ENCODE measurements around the gene PHACTR3. TPM values are rescaled to one million over a fixed set of nuclear protein-coding genes. Genes with fewer than 3 reads are reported as not detected.

The PHACTR3 gene
- total RNA-seq, 1 donor from 2014 or later: 0.06 TPM

GRCh38 chr20:59578436-59579403 lies 25.6 kb upstream of the PHACTR3 start:
- TF ChIP-seq CTCF (conservative IDR thresholded peaks at IDR 0.05; ENCODE audit: low read depth, low read length): no peak
- no peak for DNase-seq (ENCODE audit: low read depth)
- H3K4me3 ChIP-seq (ENCODE audit: low read depth, low read length): no peak overlapping the region

DNA sequence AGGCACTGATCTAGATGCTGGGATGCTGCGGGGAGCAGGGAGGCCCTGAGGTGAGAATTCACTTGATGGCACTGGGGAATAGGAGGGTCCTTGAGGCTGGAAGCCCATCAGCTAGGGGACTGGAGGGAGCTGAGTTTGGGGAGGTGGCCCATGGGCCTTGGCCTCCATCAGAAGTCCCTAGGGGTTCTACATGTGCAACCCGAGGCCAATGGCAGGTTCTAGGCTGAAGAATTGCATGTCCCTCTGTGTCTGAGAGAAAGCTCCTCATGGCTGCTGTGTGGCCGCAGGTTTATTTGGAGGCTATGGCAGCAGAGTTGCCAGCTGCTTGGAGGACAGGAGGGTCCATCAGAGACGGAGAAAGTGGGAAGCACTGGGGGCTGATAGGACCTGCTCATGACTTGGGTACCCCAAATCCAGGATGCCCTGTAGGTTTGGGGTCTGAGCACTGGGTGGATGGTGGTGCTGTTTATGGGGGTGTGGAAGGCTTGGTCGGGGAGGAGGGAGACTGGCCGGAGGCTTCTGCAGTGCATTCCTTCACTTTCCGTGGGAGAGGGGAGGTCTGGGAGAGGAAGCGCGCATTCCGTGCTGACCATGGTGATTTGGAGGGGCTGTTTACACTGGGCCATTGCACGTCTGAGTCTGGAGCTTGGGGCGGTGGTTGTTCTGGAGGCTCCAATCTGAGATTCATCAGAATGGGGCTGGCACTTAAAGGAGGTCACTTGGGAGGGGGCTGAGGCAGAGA lies 24.8 kb upstream of the PHACTR3 start:
- TF ChIP-seq CTCF (conservative IDR thresholded peaks at IDR 0.05; ENCODE audit: low read depth, low read length): no peak
- DNase-seq (ENCODE audit: low read depth): no peak
- no peak overlapping the region for H3K4me3 ChIP-seq (ENCODE audit: low read depth, low read length)

DNA sequence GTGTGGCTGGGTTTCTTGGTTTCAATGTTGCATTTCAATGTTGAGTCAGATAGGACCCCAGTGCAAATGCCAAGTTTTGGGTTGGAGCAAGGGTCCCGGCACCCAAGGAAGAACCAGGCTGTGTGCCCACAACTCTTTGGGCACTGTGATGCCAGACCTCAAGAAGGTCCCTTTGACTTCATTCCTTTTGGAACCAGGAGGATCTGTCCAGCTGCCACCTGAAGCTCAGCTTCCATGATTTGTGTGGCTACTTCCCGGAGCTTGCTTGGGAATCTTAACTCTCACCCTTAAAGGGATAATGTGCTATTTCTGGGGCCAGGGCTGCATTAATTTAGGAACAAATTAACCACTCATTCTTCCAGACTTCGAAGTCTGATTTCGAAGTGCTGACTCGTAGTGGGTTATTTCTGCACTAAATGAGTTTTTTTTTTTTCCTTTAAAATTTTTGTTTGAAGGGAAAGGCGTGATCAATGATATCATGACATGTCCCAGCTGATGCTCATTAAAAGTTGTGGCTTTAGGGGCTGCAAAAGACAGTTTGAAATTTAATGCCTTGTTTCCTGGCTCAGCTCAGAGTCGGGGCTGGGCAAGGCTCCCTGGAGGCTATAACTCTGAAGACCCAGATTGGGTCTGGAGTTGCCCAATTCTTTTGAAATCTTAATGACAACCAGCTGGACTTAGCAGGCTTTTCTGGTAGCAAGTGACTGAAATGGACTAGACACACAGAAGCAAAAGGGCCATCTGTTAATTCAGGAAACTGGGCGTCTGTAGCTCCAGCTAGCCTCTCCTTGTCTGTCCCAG lies 24.0 kb upstream of the PHACTR3 start:
- H3K4me3 ChIP-seq (ENCODE audit: low read depth, low read length): no peak overlapping the region
- TF ChIP-seq CTCF (conservative IDR thresholded peaks at IDR 0.05; ENCODE audit: low read depth, low read length): no peak
- DNase-seq (ENCODE audit: low read depth): no peak

GRCh38 chr20:59580991-59581401 lies 23.3 kb upstream of the PHACTR3 start:
- TF ChIP-seq CTCF (conservative IDR thresholded peaks at IDR 0.05; ENCODE audit: low read depth, low read length): no peak
- H3K4me3 ChIP-seq (ENCODE audit: low read depth, low read length): no peak overlapping the region

GRCh38 chr20:59581993-59582679 lies 22.2 kb upstream of the PHACTR3 start:
- no peak overlapping the region for H3K4me3 ChIP-seq (ENCODE audit: low read depth, low read length)
- no peak for TF ChIP-seq CTCF (conservative IDR thresholded peaks at IDR 0.05; ENCODE audit: low read depth, low read length)
- no peak for DNase-seq (ENCODE audit: low read depth)

More at GRCh38 chr20:59580991-59581401, 23.3 kb upstream of the PHACTR3 start:
- DNase-seq (ENCODE audit: low read depth): no peak
